Omental fat pad (tissue), 4 donors: Measurements from ENCODE around the gene NT5DC4. TPM values are rescaled to one million over a fixed set of nuclear protein-coding genes. Genes with fewer than 3 reads are reported as not detected.

Source experiments
- ATAC-seq: fragments of 150-250 bp; one replicate; pipeline ENCODE4 v1.9.1; 2016; ENCODE audit warnings: mild to moderate bottlenecking, moderate library complexity; ENCODE audit not compliant: low FRiP score
- DNase-seq: peaks from one replicate; pipeline ENCODE4 v3.0.0-alpha.2; 2019; ENCODE audit warnings: low spot score
- CTCF ChIP-seq, 3 donors: fragments of 450-650 bp; IDR thresholded peaks; one replicate each; pipeline ENCODE4 v1.5.1; 2016 to 2017; ENCODE audit warnings: antibody characterized with exemption in 3 of 3, mild to moderate bottlenecking in 3 of 3, moderate library complexity in 2 of 3
- total RNA-seq, 4 donors: library from RNA; depleted of rRNA; stranded (reverse); fragments of >200 nt; gene quantifications; one replicate each; pipeline ENCODE4 v1.1.0, GENCODE V29; 2016

NT5DC4 gene
- total RNA-seq, 4 donors from 2014 or later: 0.56 TPM; not detected in 3

- no peak for TF ChIP-seq CTCF (IDR thresholded peaks at IDR 0.05)
- DNase-seq (no peak), ATAC-seq (no peak)
These were observed 33.7 kb downstream of the NT5DC4 start for GRCh38 chr2:112754564-112754963.

GRCh38 chr2:112755444-112755843, 34.6 kb downstream of the NT5DC4 start:
- ATAC-seq: no peak
- no peak for TF ChIP-seq CTCF (IDR thresholded peaks at IDR 0.05)
- DNase-seq: no peak

GRCh38 chr2:112756207-112756606, 35.4 kb downstream of the NT5DC4 start:
- DNase-seq (no peak), ATAC-seq (no peak)
- TF ChIP-seq CTCF (IDR thresholded peaks at IDR 0.05): no peak

DNA sequence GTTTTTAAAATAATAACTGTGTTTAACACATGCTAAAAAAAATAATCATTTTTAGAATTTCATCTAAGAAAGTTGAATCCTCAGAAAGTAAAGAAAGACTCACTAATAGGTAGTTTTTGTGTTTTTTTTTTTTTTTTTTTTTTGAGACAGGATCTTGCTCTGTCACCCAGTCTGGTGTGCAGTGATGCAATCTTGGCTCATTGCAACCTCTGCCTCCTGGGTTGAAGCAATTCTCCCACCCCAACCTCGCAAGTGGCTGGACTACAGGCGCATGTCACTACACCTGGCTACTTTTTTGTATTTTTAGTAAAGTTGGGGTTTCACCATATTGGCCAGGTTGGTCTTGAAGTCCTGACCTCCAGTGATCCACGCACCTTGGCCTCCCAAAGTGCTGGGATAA, 36.4 kb downstream of the NT5DC4 start:
- ATAC-seq (no peak), DNase-seq (no peak)
- TF ChIP-seq CTCF (IDR thresholded peaks at IDR 0.05): no peak

- DNase-seq (no peak), ATAC-seq (no peak)
- no peak for TF ChIP-seq CTCF (IDR thresholded peaks at IDR 0.05)
These were observed 37.9 kb downstream of the NT5DC4 start for GRCh38 chr2:112758711-112759110.

DNA sequence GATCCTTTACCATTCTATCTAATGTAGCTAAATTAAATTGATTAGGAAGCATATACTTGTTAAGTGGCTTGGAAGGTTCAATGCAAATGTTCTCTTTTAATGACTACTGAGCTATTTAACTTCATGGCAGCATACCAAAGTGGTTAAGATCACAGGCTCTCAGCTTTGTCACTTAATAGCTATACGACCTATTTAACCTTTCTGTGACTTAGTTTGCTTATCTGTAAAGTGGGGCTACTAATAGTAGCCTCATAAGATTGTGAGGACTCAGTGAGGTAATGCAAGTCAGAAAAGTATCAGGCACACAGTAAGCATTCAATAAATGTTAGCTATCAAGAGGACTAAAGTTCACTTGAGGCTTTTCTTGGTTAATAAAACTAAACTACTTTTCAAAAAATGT, 39.3 kb downstream of the NT5DC4 start:
- DNase-seq (no peak), ATAC-seq (no peak)
- TF ChIP-seq CTCF (IDR thresholded peaks at IDR 0.05): no peak

DNA sequence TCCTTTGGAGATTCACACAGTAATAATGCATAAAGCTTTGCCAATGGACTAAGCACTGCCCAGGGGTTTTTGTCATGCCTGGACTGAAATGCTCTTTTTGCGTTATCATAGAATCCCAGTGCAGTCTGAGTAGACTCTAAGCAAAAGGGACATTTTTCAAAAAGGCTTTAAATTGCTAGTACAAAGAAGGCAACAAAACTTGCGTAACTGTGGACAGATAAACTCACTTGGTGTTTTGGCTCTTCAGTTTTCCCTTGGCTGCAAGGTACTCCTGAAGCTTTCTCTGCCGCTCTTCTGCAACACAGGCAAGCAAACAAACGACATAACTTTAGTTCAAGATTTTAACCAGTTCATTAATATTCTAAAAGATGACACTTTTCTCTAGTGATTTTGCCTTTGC, 41.5 kb downstream of the NT5DC4 start:
- no peak for DNase-seq
- ATAC-seq: no peak
- TF ChIP-seq CTCF (IDR thresholded peaks at IDR 0.05): no peak
